C4-2B (cell line): Measurements from ENCODE around the gene VASH2.
"Not testable (repeated sequence)": the region's sequence is repeated elsewhere in the genome, so short reads cannot be mapped to it uniquely, and the experiment has no call there.

Source experiments
- H3K27ac ChIP-seq: fragments of 450-650 bp; 2 replicates; pipeline ENCODE4 v1.5.1; 2017
- CTCF ChIP-seq: fragments of 450-650 bp; conservative IDR thresholded peaks from 2 replicates; pipeline ENCODE4 v1.5.1; 2017; ENCODE audit warnings: mild to moderate bottlenecking
- ZFX ChIP-seq: fragments of 450-650 bp; IDR thresholded peaks from 2 replicates; pipeline ENCODE4 v1.6.1; 2017

Gene VASH2

DNA sequence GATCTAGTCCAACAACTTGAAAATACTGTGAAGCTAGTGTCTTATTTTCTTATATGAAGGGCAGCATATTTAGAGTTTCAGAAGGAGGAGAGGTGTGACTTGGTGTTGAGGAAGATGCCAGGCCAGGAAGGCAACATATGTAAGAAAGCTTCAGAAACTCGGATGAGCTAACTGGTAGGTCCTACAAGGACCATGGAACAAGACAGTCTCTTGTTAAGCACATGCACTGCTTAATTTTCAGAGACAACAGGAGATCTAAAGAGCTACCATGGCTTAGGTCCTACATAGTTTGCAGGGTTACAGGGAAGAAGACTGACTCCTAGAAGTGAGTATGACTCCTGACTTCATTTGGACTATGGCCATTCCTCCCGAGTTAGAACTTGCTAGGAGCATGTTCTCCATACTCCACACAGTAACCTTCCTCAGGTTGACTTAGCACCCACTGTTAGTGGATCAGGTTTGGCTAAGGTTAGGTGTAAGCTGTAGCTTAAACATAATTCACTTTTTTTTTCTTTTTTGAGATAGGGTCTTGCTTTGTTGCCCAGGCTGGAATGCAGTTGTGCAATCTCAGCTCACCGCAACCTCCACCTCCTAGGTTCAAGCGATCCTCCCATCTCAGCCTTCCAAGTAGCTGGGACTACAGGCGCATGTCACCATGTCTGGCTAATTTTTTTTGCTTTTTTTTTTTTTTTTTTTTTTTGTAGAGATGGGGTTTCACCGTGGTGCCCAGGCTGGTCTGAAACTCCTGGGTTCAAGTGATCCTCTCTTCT lies 34.4 kb downstream of the VASH2 start:
- TF ChIP-seq CTCF (no peak), ZFX (no peak)
- no peak overlapping the region for H3K27ac ChIP-seq

GRCh38 chr1:212986551-212986950 lies 36.2 kb downstream of the VASH2 start:
- TF ChIP-seq ZFX (no peak), CTCF (no peak)
- H3K27ac ChIP-seq = no peak overlapping the region

GRCh38 chr1:212987702-212988322 lies 37.5 kb downstream of the VASH2 start:
- H3K27ac ChIP-seq = no peak overlapping the region
- TF ChIP-seq CTCF = no peak
- TF ChIP-seq ZFX = no peak

DNA sequence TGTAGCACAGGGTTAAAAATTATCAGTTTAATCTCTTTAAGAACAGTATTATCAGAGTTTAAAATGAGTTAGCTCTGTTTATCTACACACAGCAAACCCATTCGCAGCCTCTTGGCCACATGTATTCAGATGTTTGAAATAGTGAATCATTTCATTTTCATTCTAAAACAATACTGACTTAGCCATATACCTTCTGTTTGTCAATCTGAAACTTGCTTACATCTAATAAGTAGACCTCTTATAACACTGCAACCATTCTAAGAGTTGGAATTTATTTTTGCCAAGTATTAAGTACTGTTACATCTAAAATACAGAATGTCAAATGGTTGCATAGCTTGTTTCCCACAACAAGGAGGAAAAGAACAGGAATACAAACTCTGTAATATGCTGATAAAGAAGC lies 39.9 kb downstream of the VASH2 start:
- H3K27ac ChIP-seq = no peak overlapping the region

DNA sequence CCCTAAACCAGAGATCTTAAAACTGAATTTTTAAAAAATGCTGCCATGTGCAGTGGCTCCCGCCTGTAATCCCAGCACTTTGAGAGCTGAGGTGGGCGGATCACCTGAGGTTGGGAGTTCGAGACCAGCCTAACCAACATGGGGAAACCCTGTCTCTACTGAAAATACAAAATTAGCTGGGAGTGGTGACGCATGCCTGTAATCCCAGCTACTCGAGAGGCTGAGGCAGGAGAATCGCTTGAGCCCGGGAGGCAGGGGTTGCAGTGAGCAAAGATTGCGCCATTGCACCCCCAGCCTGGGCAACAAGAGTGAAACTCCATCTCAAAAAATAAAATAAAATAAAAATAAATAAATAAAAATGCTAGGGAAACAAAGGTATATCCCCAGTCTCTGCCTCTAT lies 43.6 kb downstream of the VASH2 start:
- not testable (repeated sequence) for H3K27ac ChIP-seq

More for the DNA sequence above, 39.9 kb downstream of the VASH2 start:
- no peak for TF ChIP-seq ZFX
- TF ChIP-seq CTCF = no peak

DNA sequence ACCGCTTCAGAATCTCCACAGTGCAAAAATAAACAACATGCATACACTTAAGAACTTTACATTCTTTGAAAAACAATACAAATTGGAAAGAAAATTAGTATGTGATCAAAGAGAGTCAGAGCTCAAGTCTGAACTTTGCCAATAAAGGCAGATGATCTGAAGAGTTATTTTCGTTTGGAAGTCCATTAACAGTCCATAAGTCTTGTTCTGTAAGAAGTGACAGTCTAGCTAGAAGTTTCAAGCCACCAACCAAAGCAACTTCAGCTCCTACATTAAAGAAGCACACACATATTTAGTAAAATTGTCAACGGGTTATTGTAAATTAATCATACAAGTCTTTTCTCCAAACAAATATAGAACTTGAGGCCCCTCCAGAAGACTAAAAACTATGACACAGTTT lies 44.6 kb downstream of the VASH2 start:
- no peak for TF ChIP-seq CTCF
- TF ChIP-seq ZFX = no peak
- no peak overlapping the region for H3K27ac ChIP-seq

DNA sequence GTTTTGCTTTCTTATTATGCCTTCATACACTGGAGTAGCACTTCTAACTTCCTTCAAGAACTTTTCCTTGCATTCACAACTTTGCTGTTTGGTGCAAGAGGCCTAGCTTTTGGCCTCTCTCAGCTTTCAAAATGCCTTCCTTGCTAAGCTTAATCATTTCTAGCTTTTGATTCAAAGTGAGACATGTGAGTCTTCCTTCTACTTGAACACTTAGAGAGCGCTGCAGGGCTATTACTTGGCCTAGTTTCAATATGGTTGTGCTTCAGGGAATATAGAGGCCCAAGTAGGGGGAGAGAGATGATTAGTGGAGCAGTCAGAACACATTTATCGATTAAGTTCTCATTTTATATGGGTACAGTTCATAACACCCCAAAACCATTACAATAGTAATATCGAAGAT lies 52.9 kb downstream of the VASH2 start:
- no peak overlapping the region for H3K27ac ChIP-seq
- TF ChIP-seq ZFX (no peak), CTCF (no peak)

DNA sequence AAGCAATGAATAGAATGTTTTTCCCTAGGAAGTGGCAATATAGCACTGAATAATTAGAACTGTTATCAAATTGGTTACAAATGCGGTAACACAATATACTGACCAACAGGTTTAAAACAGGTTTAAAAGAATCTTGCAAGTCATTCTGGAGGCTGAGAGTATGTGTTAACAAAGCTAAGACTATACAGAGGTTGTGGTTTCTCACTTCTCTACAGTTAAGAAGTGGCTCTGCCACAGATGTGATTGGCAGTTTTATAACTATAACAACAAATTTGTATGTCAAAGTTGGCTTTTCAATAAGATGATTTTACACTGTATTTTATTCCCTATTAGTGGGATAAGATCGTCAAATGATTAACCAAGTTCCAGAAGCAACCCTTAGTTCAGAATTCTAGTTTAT lies 58.2 kb downstream of the VASH2 start:
- no peak overlapping the region for H3K27ac ChIP-seq
- TF ChIP-seq CTCF (no peak), ZFX (no peak)
